Measurements from ENCODE around the gene FAM222A. TPM values are rescaled to one million over a fixed set of nuclear protein-coding genes. Genes with fewer than 3 reads are reported as not detected.

The FAM222A gene
- polyA plus RNA-seq, 1 donor (not counting 4 experiments of a cell fraction or from before 2014, with no cell fraction given) = 0.05 TPM

- H3K79me2 ChIP-seq (ENCODE audit: control insufficient read depth, insufficient read depth, low read length) = no peaks in the 10 kb centered on the region
- no peak overlapping the region for H3K4me2 ChIP-seq (ENCODE audit: control insufficient read depth, extremely low read depth, insufficient read depth, low read depth, low read length)
- H3K9me1 ChIP-seq (ENCODE audit: control insufficient read depth, extremely low read depth, insufficient read depth, low read length) = no peaks in the 10 kb centered on the region
- DNase-seq (ENCODE audit: low read depth, low spot score) (no peak), FAIRE-seq (no peak)
- no peak overlapping the region for H3K27ac ChIP-seq (ENCODE audit: control insufficient read depth, insufficient read depth, low read length)
- no peaks in the 10 kb centered on the region for H3K36me3 ChIP-seq (ENCODE audit: control insufficient read depth in 2 of 2, extremely low read depth in 1 of 2, insufficient read depth in 2 of 2, low read length in 2 of 2)
- peaks cover 12% of the 10 kb centered on the region for H3K4me1 ChIP-seq (ENCODE audit: control insufficient read depth, extremely low read depth, insufficient read depth, low read length)
- dilution Hi-C loops (cut with MboI; ENCODE audit: extremely low pct_ligation_motif_present, low sequenced_read_pairs) = no loop called here
- TF ChIP-seq EZH2 (IDR thresholded peaks at IDR 0.05; ENCODE audit: low read length) = no peak
- no peak for TF ChIP-seq CTCF (optimal IDR thresholded peaks at IDR 0.05 in 1 of 3, IDR thresholded peaks at IDR 0.05 in 1 of 3, conservative IDR thresholded peaks at IDR 0.05 in 1 of 3; ENCODE audit: extremely low read depth in 1 of 3, insufficient read depth in 2 of 3, low read length in 3 of 3)
- no peaks in the 10 kb centered on the region for H3K27me3 ChIP-seq (ENCODE audit: control insufficient read depth, extremely low read depth, insufficient read depth, low read length)
- H2AFZ ChIP-seq (ENCODE audit: control insufficient read depth, low read length) = no peak overlapping the region
- H4K20me1 ChIP-seq (ENCODE audit: control insufficient read depth, extremely low read depth, insufficient read depth, low read length) = no peaks in the 10 kb centered on the region
- H3K4me3 ChIP-seq (ENCODE audit: control insufficient read depth in 2 of 3, extremely low read depth in 1 of 3, insufficient read depth in 2 of 3, low read depth in 1 of 3, low read length in 3 of 3) = no peak overlapping the region
- no peak overlapping the region for H3K9ac ChIP-seq (ENCODE audit: control insufficient read depth, extremely low read depth, insufficient read depth, low read length)
- no peaks in the 10 kb centered on the region for H3K9me3 ChIP-seq (ENCODE audit: control insufficient read depth, low read depth, low read length)
These were observed 57.4 kb downstream of the FAM222A start for GRCh38 chr12:109770861-109771670.

GRCh38 chr12:109771746-109772621 is 58.4 kb downstream of the FAM222A start:
- no peak overlapping the region for H3K27ac ChIP-seq (ENCODE audit: control insufficient read depth, insufficient read depth, low read length)
- H3K9ac ChIP-seq (ENCODE audit: control insufficient read depth, extremely low read depth, insufficient read depth, low read length) = no peak overlapping the region
- no peaks in the 10 kb centered on the region for H4K20me1 ChIP-seq (ENCODE audit: control insufficient read depth, extremely low read depth, insufficient read depth, low read length)
- H3K4me3 ChIP-seq (ENCODE audit: control insufficient read depth in 2 of 3, extremely low read depth in 1 of 3, insufficient read depth in 2 of 3, low read depth in 1 of 3, low read length in 3 of 3) = no peak overlapping the region
- peaks cover 12% of the 10 kb centered on the region for H3K4me1 ChIP-seq (ENCODE audit: control insufficient read depth, extremely low read depth, insufficient read depth, low read length)
- no peaks in the 10 kb centered on the region for H3K9me1 ChIP-seq (ENCODE audit: control insufficient read depth, extremely low read depth, insufficient read depth, low read length)
- no peaks in the 10 kb centered on the region for H3K36me3 ChIP-seq (ENCODE audit: control insufficient read depth in 2 of 2, extremely low read depth in 1 of 2, insufficient read depth in 2 of 2, low read length in 2 of 2)
- no peaks in the 10 kb centered on the region for H3K27me3 ChIP-seq (ENCODE audit: control insufficient read depth, extremely low read depth, insufficient read depth, low read length)
- no peak overlapping the region for H2AFZ ChIP-seq (ENCODE audit: control insufficient read depth, low read length)
- H3K4me2 ChIP-seq (ENCODE audit: control insufficient read depth, extremely low read depth, insufficient read depth, low read depth, low read length) = no peak overlapping the region
- H3K79me2 ChIP-seq (ENCODE audit: control insufficient read depth, insufficient read depth, low read length) = no peaks in the 10 kb centered on the region
- dilution Hi-C loops (cut with MboI; ENCODE audit: extremely low pct_ligation_motif_present, low sequenced_read_pairs) = no loop called here
- DNase-seq (ENCODE audit: low read depth, low spot score) (no peak), FAIRE-seq (no peak)
- H3K9me3 ChIP-seq (ENCODE audit: control insufficient read depth, low read depth, low read length) = no peaks in the 10 kb centered on the region
- TF ChIP-seq CTCF (optimal IDR thresholded peaks at IDR 0.05 in 1 of 3, IDR thresholded peaks at IDR 0.05 in 1 of 3, conservative IDR thresholded peaks at IDR 0.05 in 1 of 3; ENCODE audit: extremely low read depth in 1 of 3, insufficient read depth in 2 of 3, low read length in 3 of 3) (peak in 2 of 3 experiments; percentile 24 to 26), EZH2 (IDR thresholded peaks at IDR 0.05; ENCODE audit: low read length) (no peak)

Measured in keratinocyte (primary cell).